T-cell (primary cell): ENCODE results near the gene CGNL1. TPM values are rescaled to one million over a fixed set of nuclear protein-coding genes. Genes with fewer than 3 reads are reported as not detected.

Experiments
- ATAC-seq, 4 experiments: fragments of 200-7000 bp in 3 of 4; fragments of 150-1000 bp in 1 of 4; cut with Tn5 transposase; replicated peaks in 1 of 4; 1 replicate in 3 of 4; 2 replicates in 1 of 4; pipeline ENCODE4 v1.10.0; 2021; ENCODE audit warnings: moderate library complexity in 3 of 4, mild to moderate bottlenecking in 2 of 4, moderate number of reproducible peaks in 1 of 4
- CTCF ChIA-PET, 2 donors: fragments of 300-600 bp; sonication (Branson Sonifier 250); formaldehyde crosslinking; loops; one replicate each; lab custom pipeline; 2022; ENCODE audit warnings: antibody characterized with exemption in 2 of 2; lab: Charles Lee
- POLR2A ChIA-PET, 2 donors: fragments of 300-600 bp; sonication (Branson Sonifier 250); formaldehyde crosslinking; loops; one replicate each; lab custom pipeline; 2022; ENCODE audit warnings: antibody characterized with exemption in 2 of 2; lab: Charles Lee
- DNase-seq, 35 experiments: peaks; one replicate each; pipeline versions ENCODE4 v3.0.0 to v3.0.0-alpha.2; 2013 to 2023
- H3K27ac ChIP-seq: one replicate; pipeline ENCODE4 v1.5.1; 2013; ENCODE audit warnings: low read length
- H3K27me3 ChIP-seq, 2 experiments: replicated peaks in 1 of 2; 1 replicate in 1 of 2; 2 replicates in 1 of 2; pipeline versions ENCODE4 v1.6.1 to v1.7.0; 2013; ENCODE audit warnings: low read length in 1 of 2, mixed read lengths in 1 of 2; ENCODE audit not compliant: control insufficient read depth in 2 of 2, insufficient read depth in 2 of 2; ENCODE audit errors: extremely low read depth in 1 of 2
- H3K36me3 ChIP-seq, 2 donors: 1 replicate in 1 of 2; 2 replicates in 1 of 2; pipeline versions ENCODE4 v1.6.1 to v1.7.0; 2013; ENCODE audit warnings: low read length in 1 of 2; ENCODE audit not compliant: control insufficient read depth in 2 of 2, insufficient read depth in 1 of 2; ENCODE audit errors: extremely low read depth in 1 of 2
- H3K4me1 ChIP-seq, 2 experiments: 1 replicate in 1 of 2; 2 replicates in 1 of 2; pipeline versions ENCODE4 v1.6.1 to v1.7.0; 2013; ENCODE audit warnings: low read length in 2 of 2, mixed read lengths in 1 of 2; ENCODE audit not compliant: insufficient read depth in 2 of 2, control insufficient read depth in 1 of 2; ENCODE audit errors: extremely low read depth in 1 of 2
- H3K4me3 ChIP-seq, 2 donors: 1 replicate in 1 of 2; 2 replicates in 1 of 2; pipeline versions ENCODE4 v1.5.1 to v1.7.0; 2013; ENCODE audit warnings: mild to moderate bottlenecking in 2 of 2, low read length in 1 of 2, moderate library complexity in 1 of 2; ENCODE audit not compliant: control insufficient read depth in 1 of 2; ENCODE audit errors: extremely low read depth in 1 of 2
- H3K9me3 ChIP-seq: 2 replicates; pipeline ENCODE4 v1.7.0; 2013
- H3K27ac Mint-ChIP-seq, 2 donors: one replicate each; pipeline ENCODE4 v1.8.0; 2020 to 2021; ENCODE audit warnings: mild to moderate bottlenecking in 2 of 2, mixed read lengths in 2 of 2
- H3K27me3 Mint-ChIP-seq, 2 donors: one replicate each; pipeline ENCODE4 v1.8.0; 2021 to 2022; ENCODE audit warnings: mixed read lengths in 2 of 2
- H3K36me3 Mint-ChIP-seq: one replicate; pipeline ENCODE4 v1.8.0; 2021; ENCODE audit warnings: mixed read lengths
- H3K4me1 Mint-ChIP-seq, 3 donors: one replicate each; pipeline ENCODE4 v1.8.0; 2020 to 2022; ENCODE audit warnings: mixed read lengths in 3 of 3, mild to moderate bottlenecking in 1 of 3
- H3K4me3 Mint-ChIP-seq, 3 donors: one replicate each; pipeline ENCODE4 v1.8.0; 2020 to 2022; ENCODE audit warnings: mild to moderate bottlenecking in 3 of 3, mixed read lengths in 3 of 3, moderate library complexity in 3 of 3
- H3K9me3 Mint-ChIP-seq, 3 donors: one replicate each; pipeline ENCODE4 v1.8.0; 2020 to 2022; ENCODE audit warnings: mixed read lengths in 3 of 3
- WGBS: methylation state at CpG from one replicate; pipeline ENCODE4 v1.1.5; 2013; ENCODE audit warnings: missing lambda C conversion rate; ENCODE audit not compliant: insufficient coverage; 5-methylcytosine and 5-hydroxymethylcytosine counted together
- total RNA-seq, 35 experiments: library from RNA in 6 of 35; stranded (reverse) in 6 of 35; fragments of 120-200 nt in 1 of 35; gene quantifications; one replicate each; pipeline versions ENCODE4 v1.2.1 to v1.2.4 and lab custom pipeline; 2013 to 2026

Gene CGNL1
- total RNA-seq, 5 donors from 2014 or later (not counting 1 experiment from before 2014, with no cell fraction given) = 0.13 to 0.18 (median 0.16) TPM; not detected in 2

DNA sequence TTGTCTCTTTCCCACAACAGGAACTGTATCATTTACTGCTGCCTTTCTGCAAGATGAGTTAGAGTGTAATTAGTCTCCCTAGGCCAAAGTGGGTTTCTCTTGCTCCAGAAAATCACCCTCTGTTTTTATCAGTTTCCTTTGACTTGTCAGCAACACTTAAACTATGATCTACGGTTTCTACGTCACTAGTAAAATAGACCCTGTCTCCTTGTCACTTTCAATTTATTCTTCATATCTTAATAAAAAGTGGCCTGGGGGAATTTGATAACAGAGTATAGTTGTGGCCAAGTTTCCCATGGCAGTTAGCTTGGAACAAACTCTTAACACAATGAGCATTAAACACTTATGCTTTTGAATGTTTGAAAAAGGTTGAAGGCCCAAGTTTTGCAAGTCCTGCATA, 79.6 kb downstream of the CGNL1 start:
- POLR2A ChIA-PET = no interaction called here
- ATAC-seq = no peak
- no peaks in the 10 kb centered on the region for H3K36me3 Mint-ChIP-seq
- H3K27ac Mint-ChIP-seq = no peak overlapping the region
- no peaks in the 10 kb centered on the region for H3K9me3 Mint-ChIP-seq
- H3K27me3 Mint-ChIP-seq = peaks cover 6 to 13% of the 10 kb centered on the region in 2 donors
- CTCF ChIA-PET = no interaction called here
- no peak overlapping the region for H3K27ac ChIP-seq
- no peak overlapping the region for H3K4me3 Mint-ChIP-seq
- no peaks in the 10 kb centered on the region for H3K4me1 ChIP-seq
- no peaks in the 10 kb centered on the region for H3K9me3 ChIP-seq
- no peaks in the 10 kb centered on the region for H3K36me3 ChIP-seq
- H3K4me1 Mint-ChIP-seq = no peaks in the 10 kb centered on the region
- H3K27me3 ChIP-seq = peaks cover 0 to 4% of the 10 kb centered on the region in 2 experiments
- H3K4me3 ChIP-seq = no peak overlapping the region
- no peak for DNase-seq
- no CpG with 5 or more reads among the region's 2 CpGs for WGBS

DNA sequence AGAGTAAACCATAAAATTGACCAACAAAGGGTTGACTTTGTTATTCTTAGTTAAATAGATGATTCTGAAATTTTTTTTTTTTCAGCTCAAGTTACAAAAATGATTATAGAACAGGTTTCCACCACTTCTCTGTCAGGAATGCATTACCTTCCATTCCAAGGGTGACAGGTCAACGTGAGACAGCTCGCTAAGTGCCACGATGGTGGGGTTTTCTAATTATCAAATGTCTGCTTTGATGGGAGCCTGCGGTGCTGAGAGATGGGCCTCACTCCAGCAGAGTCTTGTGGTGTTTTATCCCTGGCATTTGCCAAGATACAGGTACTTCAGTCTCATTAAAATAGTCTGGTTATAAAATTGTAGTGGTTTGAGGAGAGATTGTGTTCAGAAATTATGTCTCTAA, 80.3 kb downstream of the CGNL1 start:
- Mint-ChIP-seq H3K36me3 (no peaks in the 10 kb centered on the region), H3K4me3 (no peak overlapping the region), H3K27ac (no peak overlapping the region), H3K9me3 (no peaks in the 10 kb centered on the region), H3K4me1 (no peaks in the 10 kb centered on the region), H3K27me3 (peaks cover 6 to 13% of the 10 kb centered on the region in 2 donors)
- peaks cover 0 to 7% of the 10 kb centered on the region in 2 experiments for H3K27me3 ChIP-seq
- no peaks in the 10 kb centered on the region for H3K4me1 ChIP-seq
- CTCF ChIA-PET = no interaction called here
- DNase-seq = no peak
- H3K4me3 ChIP-seq = no peak overlapping the region
- no peak for ATAC-seq
- POLR2A ChIA-PET = no interaction called here
- no CpG with 5 or more reads among the region's 4 CpGs for WGBS
- no peak overlapping the region for H3K27ac ChIP-seq
- no peaks in the 10 kb centered on the region for H3K36me3 ChIP-seq
- no peaks in the 10 kb centered on the region for H3K9me3 ChIP-seq

DNA sequence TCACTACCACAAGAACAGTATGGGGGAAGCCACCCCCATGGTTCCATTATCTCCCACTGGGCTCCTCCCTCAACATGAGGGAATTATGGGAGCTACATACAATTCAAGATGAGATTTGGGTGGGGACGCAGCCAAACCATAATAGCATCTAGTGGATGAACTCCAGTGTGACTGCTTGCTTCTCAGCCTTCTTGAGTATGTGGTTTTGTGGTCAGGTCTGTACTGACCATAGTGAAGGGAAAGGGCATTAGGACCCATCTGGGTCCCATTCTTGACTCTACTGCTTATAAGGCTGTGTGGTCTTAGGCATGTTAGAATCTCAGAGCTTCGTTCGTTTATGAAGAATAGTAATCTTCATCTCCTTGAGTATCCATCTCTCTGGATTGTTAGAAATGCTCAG, 81.4 kb downstream of the CGNL1 start:
- DNase-seq = no peak
- H3K4me3 ChIP-seq = no peak overlapping the region
- POLR2A ChIA-PET = no interaction called here
- Mint-ChIP-seq H3K4me3 (no peak overlapping the region), H3K4me1 (no peaks in the 10 kb centered on the region), H3K27me3 (peaks cover 6 to 10% of the 10 kb centered on the region in 2 donors), H3K9me3 (no peaks in the 10 kb centered on the region), H3K36me3 (no peaks in the 10 kb centered on the region), H3K27ac (no peak overlapping the region)
- no peaks in the 10 kb centered on the region for H3K4me1 ChIP-seq
- CTCF ChIA-PET = no interaction called here
- H3K27me3 ChIP-seq = peaks cover 0 to 9% of the 10 kb centered on the region in 2 experiments
- 100% methylated on average over 1 of the region's 3 CpGs for WGBS
- no peaks in the 10 kb centered on the region for H3K36me3 ChIP-seq
- no peaks in the 10 kb centered on the region for H3K9me3 ChIP-seq
- H3K27ac ChIP-seq = no peak overlapping the region
- ATAC-seq = no peak

DNA sequence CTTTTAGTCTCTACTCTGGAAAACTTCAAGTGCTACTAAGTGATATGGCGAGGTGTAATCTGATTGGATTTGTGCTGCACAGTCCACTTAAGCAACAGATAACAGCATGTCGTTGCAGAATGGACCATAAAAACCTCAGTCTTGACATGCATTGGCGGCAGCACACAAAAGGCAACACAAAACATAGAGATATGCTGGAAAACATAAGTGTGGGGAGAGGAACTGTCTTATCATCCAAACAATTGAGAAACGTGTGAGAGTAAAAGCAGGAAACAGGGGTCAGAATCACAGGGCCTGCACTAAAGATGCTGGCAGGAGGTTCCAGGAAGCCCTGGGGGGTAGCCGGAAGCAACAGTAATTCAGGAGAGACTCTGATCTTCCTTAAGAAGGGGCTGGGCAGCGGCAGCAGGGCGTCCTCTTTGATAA, 82.1 kb downstream of the CGNL1 start:
- Histone ChIP-seq H3K4me1 (no peaks in the 10 kb centered on the region), H3K27me3 (peaks cover 0 to 9% of the 10 kb centered on the region in 2 experiments), H3K36me3 (no peaks in the 10 kb centered on the region), H3K4me3 (no peak overlapping the region), H3K27ac (no peak overlapping the region), H3K9me3 (no peaks in the 10 kb centered on the region)
- WGBS = 60% methylated on average over 4 of the region's 7 CpGs
- Mint-ChIP-seq H3K27me3 (peaks cover 6 to 10% of the 10 kb centered on the region in 2 donors), H3K36me3 (no peaks in the 10 kb centered on the region), H3K4me3 (no peak overlapping the region), H3K4me1 (no peaks in the 10 kb centered on the region), H3K9me3 (no peaks in the 10 kb centered on the region), H3K27ac (no peak overlapping the region)
- ATAC-seq = no peak
- CTCF ChIA-PET = no interaction called here
- no peak for DNase-seq
- POLR2A ChIA-PET = no interaction called here

DNA sequence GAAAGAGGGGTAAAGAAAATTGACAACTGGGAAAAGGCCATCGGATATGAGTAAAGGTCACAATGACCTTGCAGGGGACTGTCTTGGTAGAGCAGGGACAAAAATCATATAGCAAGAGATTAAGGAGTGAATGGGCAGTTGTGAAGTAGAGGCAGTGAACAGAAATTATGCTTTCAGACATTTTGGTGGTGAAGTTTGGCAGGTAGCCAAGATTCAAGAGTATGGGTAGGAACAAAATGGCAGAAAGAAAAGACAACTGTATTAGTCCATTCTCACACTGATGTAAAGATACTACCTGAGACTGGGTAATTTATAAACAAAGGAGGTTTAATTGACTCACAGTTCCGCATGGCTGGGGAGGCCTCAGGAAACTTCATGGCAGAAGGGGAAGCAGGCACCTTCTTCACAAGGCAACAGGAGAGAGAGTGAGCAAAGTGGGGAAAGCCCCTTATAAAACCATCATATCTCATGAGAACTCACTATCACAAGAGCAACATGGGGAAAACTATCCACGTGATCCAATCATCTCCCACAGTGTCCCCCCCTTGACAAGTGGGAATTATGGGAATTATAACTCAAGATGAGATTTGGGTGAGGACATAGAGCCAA, 84.0 kb downstream of the CGNL1 start:
- Histone ChIP-seq H3K27me3 (peaks cover 0 to 8% of the 10 kb centered on the region in 2 experiments), H3K9me3 (no peaks in the 10 kb centered on the region), H3K36me3 (no peaks in the 10 kb centered on the region), H3K4me3 (no peak overlapping the region), H3K4me1 (no peaks in the 10 kb centered on the region), H3K27ac (no peak overlapping the region)
- ChIA-PET POLR2A (no interaction called here), CTCF (no interaction called here)
- H3K4me1 Mint-ChIP-seq = no peaks in the 10 kb centered on the region
- peaks cover 6 to 11% of the 10 kb centered on the region in 2 donors for H3K27me3 Mint-ChIP-seq
- no peak for ATAC-seq
- WGBS = 100% methylated on average over 1 of the region's 3 CpGs
- no peaks in the 10 kb centered on the region for H3K36me3 Mint-ChIP-seq
- H3K4me3 Mint-ChIP-seq = no peak overlapping the region
- H3K27ac Mint-ChIP-seq = no peak overlapping the region
- no peaks in the 10 kb centered on the region for H3K9me3 Mint-ChIP-seq
- no peak for DNase-seq

DNA sequence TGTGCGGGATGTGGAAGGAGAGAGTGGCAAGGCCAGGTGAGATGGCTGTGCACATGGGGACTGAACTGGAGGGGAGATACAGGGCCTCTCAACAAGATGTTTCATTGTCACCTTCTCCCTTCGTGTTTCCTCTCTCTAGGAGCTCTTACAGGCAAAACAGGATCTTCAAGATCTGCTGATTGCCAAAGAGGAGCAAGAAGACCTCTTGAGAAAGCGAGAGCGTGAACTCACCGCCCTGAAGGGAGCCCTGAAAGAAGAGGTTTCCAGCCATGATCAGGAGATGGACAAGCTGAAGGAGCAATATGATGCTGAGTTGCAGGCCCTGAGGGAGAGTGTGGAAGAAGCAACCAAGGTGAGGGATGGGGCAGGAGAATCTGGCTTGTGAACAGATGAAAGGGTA, 85.2 kb downstream of the CGNL1 start:
- no peaks in the 10 kb centered on the region for H3K36me3 Mint-ChIP-seq
- ATAC-seq (no peak), DNase-seq (no peak)
- Histone ChIP-seq H3K4me3 (no peak overlapping the region), H3K4me1 (no peaks in the 10 kb centered on the region), H3K27me3 (peaks cover 0 to 8% of the 10 kb centered on the region in 2 experiments), H3K36me3 (no peaks in the 10 kb centered on the region), H3K27ac (no peak overlapping the region), H3K9me3 (no peaks in the 10 kb centered on the region)
- no peak overlapping the region for H3K4me3 Mint-ChIP-seq
- H3K27ac Mint-ChIP-seq = no peak overlapping the region
- no peaks in the 10 kb centered on the region for H3K9me3 Mint-ChIP-seq
- H3K27me3 Mint-ChIP-seq = peaks cover 6 to 14% of the 10 kb centered on the region in 2 donors
- H3K4me1 Mint-ChIP-seq = no peaks in the 10 kb centered on the region
- CTCF ChIA-PET = no interaction called here
- POLR2A ChIA-PET = no interaction called here
- WGBS = 86% methylated on average over 4 of the region's 5 CpGs
